ENCODE data around the gene RNF220. TPM values are rescaled to one million over a fixed set of nuclear protein-coding genes. Genes with fewer than 3 reads are reported as not detected.

The RNF220 gene
- total RNA-seq, 2 donors from 2014 or later: 85.4 to 124 TPM

- H3K27me3 ChIP-seq: peaks cover 0 to 3% of the 10 kb centered on the region in 2 donors
- DNase-seq (no peak), ATAC-seq (no peak)
- H3K36me3 ChIP-seq (replicated peaks in 1 of 2; ENCODE audit: insufficient read depth in 1 of 2, low read depth in 2 of 2): no peaks in the 10 kb centered on the region
- intact Hi-C loops (cut with DNase I): no loop called here
- no peaks in the 10 kb centered on the region for H3K9me3 ChIP-seq
- H3K4me3 ChIP-seq: no peak overlapping the region
- no peak overlapping the region for H3K27ac ChIP-seq
- H3K4me1 ChIP-seq: no peaks in the 10 kb centered on the region
- 51 to 55% methylated on average over 20 to 26 of the region's 26 CpGs for WGBS, 2 donors
- TF ChIP-seq, protein P1, sequence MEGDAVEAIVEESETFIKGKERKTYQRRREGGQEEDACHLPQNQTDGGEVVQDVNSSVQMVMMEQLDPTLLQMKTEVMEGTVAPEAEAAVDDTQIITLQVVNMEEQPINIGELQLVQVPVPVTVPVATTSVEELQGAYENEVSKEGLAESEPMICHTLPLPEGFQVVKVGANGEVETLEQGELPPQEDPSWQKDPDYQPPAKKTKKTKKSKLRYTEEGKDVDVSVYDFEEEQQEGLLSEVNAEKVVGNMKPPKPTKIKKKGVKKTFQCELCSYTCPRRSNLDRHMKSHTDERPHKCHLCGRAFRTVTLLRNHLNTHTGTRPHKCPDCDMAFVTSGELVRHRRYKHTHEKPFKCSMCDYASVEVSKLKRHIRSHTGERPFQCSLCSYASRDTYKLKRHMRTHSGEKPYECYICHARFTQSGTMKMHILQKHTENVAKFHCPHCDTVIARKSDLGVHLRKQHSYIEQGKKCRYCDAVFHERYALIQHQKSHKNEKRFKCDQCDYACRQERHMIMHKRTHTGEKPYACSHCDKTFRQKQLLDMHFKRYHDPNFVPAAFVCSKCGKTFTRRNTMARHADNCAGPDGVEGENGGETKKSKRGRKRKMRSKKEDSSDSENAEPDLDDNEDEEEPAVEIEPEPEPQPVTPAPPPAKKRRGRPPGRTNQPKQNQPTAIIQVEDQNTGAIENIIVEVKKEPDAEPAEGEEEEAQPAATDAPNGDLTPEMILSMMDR (IDR thresholded peaks at IDR 0.05): no peak
Observed at GRCh38 chr1:44507490-44508396, 102.7 kb downstream of the RNF220 start.

DNA sequence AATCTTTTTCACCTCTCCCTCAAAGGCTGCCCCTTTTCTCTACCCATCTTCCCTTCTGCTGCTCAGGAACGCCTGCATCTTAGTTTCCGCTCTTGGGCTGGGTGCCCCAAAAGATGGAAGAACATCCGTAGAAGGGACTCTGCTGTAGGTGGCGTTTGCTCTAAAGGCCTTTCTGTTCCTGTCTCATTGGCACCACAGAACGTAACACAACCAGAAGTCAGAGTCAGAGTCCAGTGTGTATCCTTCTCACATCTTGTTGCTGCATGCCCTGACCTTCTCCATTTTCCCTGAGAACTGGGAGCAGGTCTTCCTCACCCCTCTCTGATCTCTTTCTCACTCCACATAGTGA lies 103.3 kb downstream of the RNF220 start:
- H3K36me3 ChIP-seq (replicated peaks in 1 of 2; ENCODE audit: insufficient read depth in 1 of 2, low read depth in 2 of 2): no peaks in the 10 kb centered on the region
- no peak for ATAC-seq
- 78 to 79% methylated on average over 5 of the region's 5 CpGs for WGBS, 2 donors
- H3K4me1 ChIP-seq: no peaks in the 10 kb centered on the region
- no peak overlapping the region for H3K4me3 ChIP-seq
- no peak for TF ChIP-seq POLR2A (IDR thresholded peaks at IDR 0.05)
- intact Hi-C loops (cut with DNase I): no loop called here
- H3K27me3 ChIP-seq: peaks cover 0 to 3% of the 10 kb centered on the region in 2 donors
- H3K27ac ChIP-seq: no peak overlapping the region
- no peaks in the 10 kb centered on the region for H3K9me3 ChIP-seq
- no peak for DNase-seq

DNA sequence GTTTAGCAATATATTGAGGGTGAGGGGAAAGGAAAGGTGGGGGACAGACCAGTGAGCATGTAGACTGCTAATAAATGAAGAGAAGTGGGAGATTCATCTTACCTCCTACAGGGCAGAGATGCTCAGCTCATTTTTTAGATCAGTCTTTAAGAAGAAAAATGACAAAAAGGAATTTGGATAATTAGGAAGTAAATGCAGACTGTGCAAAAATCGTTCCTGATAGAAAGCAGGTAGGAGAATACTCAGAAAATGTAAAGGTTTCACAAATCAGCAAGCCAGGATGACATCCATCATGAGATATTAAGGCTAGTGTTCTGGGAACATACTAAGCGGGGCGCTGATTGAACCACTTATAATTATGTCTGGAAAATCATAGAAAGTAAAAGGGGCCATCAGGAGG lies 106.3 kb downstream of the RNF220 start:
- ATAC-seq (no peak), DNase-seq (no peak)
- Histone ChIP-seq H3K27ac (no peak overlapping the region), H3K4me3 (no peak overlapping the region), H3K36me3 (replicated peaks in 1 of 2; ENCODE audit: insufficient read depth in 1 of 2, low read depth in 2 of 2) (no peaks in the 10 kb centered on the region), H3K9me3 (no peaks in the 10 kb centered on the region), H3K4me1 (no peaks in the 10 kb centered on the region), H3K27me3 (peaks cover 0 to 3% of the 10 kb centered on the region in 2 donors)
- intact Hi-C loops (cut with DNase I): no loop called here
- 56 to 58% methylated on average over 3 of the region's 3 CpGs for WGBS, 2 donors
- TF ChIP-seq, protein P1 (IDR thresholded peaks at IDR 0.05): no peak
- no peak for TF ChIP-seq POLR2A (IDR thresholded peaks at IDR 0.05)

GRCh38 chr1:44511769-44512168 lies 106.7 kb downstream of the RNF220 start:
- Histone ChIP-seq H3K4me1 (no peaks in the 10 kb centered on the region), H3K36me3 (replicated peaks in 1 of 2; ENCODE audit: insufficient read depth in 1 of 2, low read depth in 2 of 2) (no peaks in the 10 kb centered on the region), H3K4me3 (no peak overlapping the region), H3K27me3 (peaks cover 0 to 3% of the 10 kb centered on the region in 2 donors), H3K27ac (no peak overlapping the region), H3K9me3 (no peaks in the 10 kb centered on the region)
- no peak for DNase-seq
- intact Hi-C loops (cut with DNase I): no loop called here
- TF ChIP-seq POLR2A (IDR thresholded peaks at IDR 0.05): no peak
- TF ChIP-seq, protein P1 (IDR thresholded peaks at IDR 0.05): no peak
- 56% methylated on average over 7 of the region's 7 CpGs for WGBS, 2 donors
- no peak for ATAC-seq

- 57 to 63% methylated on average over 12 to 13 of the region's 13 CpGs for WGBS, 2 donors
Observed at GRCh38 chr1:44512313-44512885, 107.3 kb downstream of the RNF220 start.

More at GRCh38 chr1:44512313-44512885, 107.3 kb downstream of the RNF220 start:
- intact Hi-C loops (cut with DNase I): no loop called here
- H3K27ac ChIP-seq: no peak overlapping the region
- ATAC-seq (no peak), DNase-seq (no peak)
- peaks cover 0 to 3% of the 10 kb centered on the region in 2 donors for H3K27me3 ChIP-seq
- no peaks in the 10 kb centered on the region for H3K9me3 ChIP-seq
- H3K4me1 ChIP-seq: no peaks in the 10 kb centered on the region
- H3K4me3 ChIP-seq: no peak overlapping the region
- no peaks in the 10 kb centered on the region for H3K36me3 ChIP-seq (replicated peaks in 1 of 2; ENCODE audit: insufficient read depth in 1 of 2, low read depth in 2 of 2)
- no peak for TF ChIP-seq POLR2A (IDR thresholded peaks at IDR 0.05)
- TF ChIP-seq, protein P1 (IDR thresholded peaks at IDR 0.05): no peak

All from body of pancreas (tissue), 4 donors.